HepG2 (cell line): Measurements from ENCODE around the gene CD72. TPM values are rescaled to one million over a fixed set of nuclear protein-coding genes. Genes with fewer than 3 reads are reported as not detected.

Experiments used
- IKZF1 ChIP-seq: fragments of 450-650 bp; IDR thresholded peaks from 2 replicates; pipeline ENCODE4 v1.7.1; 2016
- NCOA1 ChIP-seq: sonication (generic); formaldehyde crosslinking; IDR thresholded peaks from 2 replicates; pipeline ENCODE4 v1.9.0; 2021; ENCODE audit warnings: missing genetic modification reagents
- SMYD3 ChIP-seq: sonication (generic); formaldehyde crosslinking; IDR thresholded peaks from 2 replicates; pipeline ENCODE4 v1.8.1; 2023; ENCODE audit warnings: mild to moderate bottlenecking, missing genetic modification reagents
- XRCC5 ChIP-seq: fragments of 200-400 bp; formaldehyde crosslinking; optimal IDR thresholded peaks from 2 replicates; pipeline ENCODE3; 2017; ENCODE audit warnings: mild to moderate bottlenecking, low read length
- ZNF263 ChIP-seq: sonication (generic); formaldehyde crosslinking; IDR thresholded peaks from 2 replicates; pipeline ENCODE4 v1.4.0; 2020; ENCODE audit warnings: missing genetic modification reagents
- ZNF274 ChIP-seq: sonication (generic); formaldehyde crosslinking; IDR thresholded peaks from 2 replicates; pipeline ENCODE4 v1.5.1; 2020; ENCODE audit warnings: mild to moderate bottlenecking, missing genetic modification reagents
- ZNF577 ChIP-seq: sonication (generic); formaldehyde crosslinking; IDR thresholded peaks from 2 replicates; pipeline ENCODE4 v1.4.0; 2020; ENCODE audit warnings: mild to moderate bottlenecking, low read depth, missing genetic modification reagents, borderline replicate concordance
- polyA plus RNA-seq, 8 experiments: library from polyadenylated mRNA; depleted of rRNA in 3 of 8; stranded (reverse) in 7 of 8; unstranded in 1 of 8; fragments of >200 nt; fragmentation: Illumina TruSeq in 4 of 8; extraction: Trizol in 4 of 8; gene quantifications; 2 replicates each; pipeline versions ENCODE4 v1.2.1 to v1.2.3, GENCODE V29; 2011 to 2016; ENCODE audit warnings: low read depth in 4 of 8, missing spikeins in 1 of 8, mixed read lengths in 1 of 8; ENCODE audit not compliant: insufficient read depth in 1 of 8
- total RNA-seq, 5 experiments: library from RNA; depleted of rRNA; stranded (reverse); fragments of >200 nt; fragmentation: Illumina TruSeq; extraction: Trizol; gene quantifications; 2 replicates each; pipeline ENCODE4 v1.2.3, GENCODE V29; 2016; ENCODE audit warnings: low read depth in 1 of 5
- TF ChIP-seq, protein P1 (sequence below): sonication (generic); formaldehyde crosslinking; IDR thresholded peaks from 2 replicates; pipeline ENCODE4 v1.4.0; 2020; ENCODE audit warnings: missing genetic modification reagents, borderline replicate concordance
- TF ChIP-seq, protein P2 (sequence below): sonication (generic); formaldehyde crosslinking; IDR thresholded peaks from 2 replicates; pipeline ENCODE4 v1.4.0; 2020; ENCODE audit warnings: mild to moderate bottlenecking, missing genetic modification reagents
- TF ChIP-seq, protein P3 (sequence below): sonication (generic); formaldehyde crosslinking; IDR thresholded peaks from 2 replicates; pipeline ENCODE4 v1.5.1; 2020; ENCODE audit warnings: missing genetic modification reagents, mild to moderate bottlenecking, borderline replicate concordance
- TF ChIP-seq, protein P4 (sequence below): sonication (generic); formaldehyde crosslinking; IDR thresholded peaks from 2 replicates; pipeline ENCODE4 v1.8.0; 2022; ENCODE audit warnings: low read depth, missing genetic modification reagents
- TF ChIP-seq, protein P5 (sequence below): sonication (generic); formaldehyde crosslinking; IDR thresholded peaks from 2 replicates; pipeline ENCODE4 v1.4.0; 2020; ENCODE audit warnings: mild to moderate bottlenecking, missing genetic modification reagents

CD72 gene
- total and polyA plus RNA-seq, 2 of the 13 experiments (the other 11 are each of a cell fraction or from before 2014, with no cell fraction given): 0.18 to 1.1 TPM

DNA sequence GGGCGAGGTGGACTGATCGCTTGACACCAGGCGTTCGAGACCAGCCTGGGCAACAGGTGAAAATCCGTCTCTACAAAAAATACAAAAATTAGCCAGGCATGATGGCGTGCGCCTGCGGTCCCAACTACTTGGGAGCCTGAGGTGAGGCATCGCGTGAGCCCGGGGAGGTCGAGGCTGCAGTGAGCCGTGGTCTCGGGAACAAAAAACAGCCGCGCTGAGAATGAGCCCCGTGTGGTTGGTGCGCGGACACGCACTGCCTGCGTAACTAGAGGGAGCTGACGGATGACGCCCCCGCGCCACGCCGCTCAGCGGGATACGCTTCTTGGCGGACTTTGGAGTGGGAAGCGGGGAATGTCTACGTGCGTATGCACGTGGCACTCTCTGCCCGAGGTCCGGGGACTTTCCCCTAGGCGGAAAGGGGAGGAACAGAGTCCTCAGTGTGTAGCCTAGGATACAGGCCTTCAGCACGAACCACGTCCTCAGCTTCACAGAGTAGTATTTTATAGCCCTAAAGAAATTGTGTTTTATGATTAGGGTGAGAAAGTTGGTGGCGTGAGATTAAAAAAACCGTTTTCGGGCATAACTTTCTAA is 39.4 kb upstream of the CD72 start, which contains the start of gene RMRP (continued):
- TF ChIP-seq, protein P1, sequence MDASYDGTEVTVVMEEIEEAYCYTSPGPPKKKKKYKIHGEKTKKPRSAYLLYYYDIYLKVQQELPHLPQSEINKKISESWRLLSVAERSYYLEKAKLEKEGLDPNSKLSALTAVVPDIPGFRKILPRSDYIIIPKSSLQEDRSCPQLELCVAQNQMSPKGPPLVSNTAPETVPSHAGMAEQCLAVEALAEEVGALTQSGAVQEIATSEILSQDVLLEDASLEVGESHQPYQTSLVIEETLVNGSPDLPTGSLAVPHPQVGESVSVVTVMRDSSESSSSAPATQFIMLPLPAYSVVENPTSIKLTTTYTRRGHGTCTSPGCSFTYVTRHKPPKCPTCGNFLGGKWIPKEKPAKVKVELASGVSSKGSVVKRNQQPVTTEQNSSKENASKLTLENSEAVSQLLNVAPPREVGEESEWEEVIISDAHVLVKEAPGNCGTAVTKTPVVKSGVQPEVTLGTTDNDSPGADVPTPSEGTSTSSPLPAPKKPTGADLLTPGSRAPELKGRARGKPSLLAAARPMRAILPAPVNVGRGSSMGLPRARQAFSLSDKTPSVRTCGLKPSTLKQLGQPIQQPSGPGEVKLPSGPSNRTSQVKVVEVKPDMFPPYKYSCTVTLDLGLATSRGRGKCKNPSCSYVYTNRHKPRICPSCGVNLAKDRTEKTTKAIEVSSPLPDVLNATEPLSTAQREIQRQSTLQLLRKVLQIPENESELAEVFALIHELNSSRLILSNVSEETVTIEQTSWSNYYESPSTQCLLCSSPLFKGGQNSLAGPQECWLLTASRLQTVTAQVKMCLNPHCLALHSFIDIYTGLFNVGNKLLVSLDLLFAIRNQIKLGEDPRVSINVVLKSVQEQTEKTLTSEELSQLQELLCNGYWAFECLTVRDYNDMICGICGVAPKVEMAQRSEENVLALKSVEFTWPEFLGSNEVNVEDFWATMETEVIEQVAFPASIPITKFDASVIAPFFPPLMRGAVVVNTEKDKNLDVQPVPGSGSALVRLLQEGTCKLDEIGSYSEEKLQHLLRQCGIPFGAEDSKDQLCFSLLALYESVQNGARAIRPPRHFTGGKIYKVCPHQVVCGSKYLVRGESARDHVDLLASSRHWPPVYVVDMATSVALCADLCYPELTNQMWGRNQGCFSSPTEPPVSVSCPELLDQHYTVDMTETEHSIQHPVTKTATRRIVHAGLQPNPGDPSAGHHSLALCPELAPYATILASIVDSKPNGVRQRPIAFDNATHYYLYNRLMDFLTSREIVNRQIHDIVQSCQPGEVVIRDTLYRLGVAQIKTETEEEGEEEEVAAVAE (CRISPR knock-in tag): peak; percentile 22; the same call in 1 of the 2 replicates
- TF ChIP-seq, protein P2, sequence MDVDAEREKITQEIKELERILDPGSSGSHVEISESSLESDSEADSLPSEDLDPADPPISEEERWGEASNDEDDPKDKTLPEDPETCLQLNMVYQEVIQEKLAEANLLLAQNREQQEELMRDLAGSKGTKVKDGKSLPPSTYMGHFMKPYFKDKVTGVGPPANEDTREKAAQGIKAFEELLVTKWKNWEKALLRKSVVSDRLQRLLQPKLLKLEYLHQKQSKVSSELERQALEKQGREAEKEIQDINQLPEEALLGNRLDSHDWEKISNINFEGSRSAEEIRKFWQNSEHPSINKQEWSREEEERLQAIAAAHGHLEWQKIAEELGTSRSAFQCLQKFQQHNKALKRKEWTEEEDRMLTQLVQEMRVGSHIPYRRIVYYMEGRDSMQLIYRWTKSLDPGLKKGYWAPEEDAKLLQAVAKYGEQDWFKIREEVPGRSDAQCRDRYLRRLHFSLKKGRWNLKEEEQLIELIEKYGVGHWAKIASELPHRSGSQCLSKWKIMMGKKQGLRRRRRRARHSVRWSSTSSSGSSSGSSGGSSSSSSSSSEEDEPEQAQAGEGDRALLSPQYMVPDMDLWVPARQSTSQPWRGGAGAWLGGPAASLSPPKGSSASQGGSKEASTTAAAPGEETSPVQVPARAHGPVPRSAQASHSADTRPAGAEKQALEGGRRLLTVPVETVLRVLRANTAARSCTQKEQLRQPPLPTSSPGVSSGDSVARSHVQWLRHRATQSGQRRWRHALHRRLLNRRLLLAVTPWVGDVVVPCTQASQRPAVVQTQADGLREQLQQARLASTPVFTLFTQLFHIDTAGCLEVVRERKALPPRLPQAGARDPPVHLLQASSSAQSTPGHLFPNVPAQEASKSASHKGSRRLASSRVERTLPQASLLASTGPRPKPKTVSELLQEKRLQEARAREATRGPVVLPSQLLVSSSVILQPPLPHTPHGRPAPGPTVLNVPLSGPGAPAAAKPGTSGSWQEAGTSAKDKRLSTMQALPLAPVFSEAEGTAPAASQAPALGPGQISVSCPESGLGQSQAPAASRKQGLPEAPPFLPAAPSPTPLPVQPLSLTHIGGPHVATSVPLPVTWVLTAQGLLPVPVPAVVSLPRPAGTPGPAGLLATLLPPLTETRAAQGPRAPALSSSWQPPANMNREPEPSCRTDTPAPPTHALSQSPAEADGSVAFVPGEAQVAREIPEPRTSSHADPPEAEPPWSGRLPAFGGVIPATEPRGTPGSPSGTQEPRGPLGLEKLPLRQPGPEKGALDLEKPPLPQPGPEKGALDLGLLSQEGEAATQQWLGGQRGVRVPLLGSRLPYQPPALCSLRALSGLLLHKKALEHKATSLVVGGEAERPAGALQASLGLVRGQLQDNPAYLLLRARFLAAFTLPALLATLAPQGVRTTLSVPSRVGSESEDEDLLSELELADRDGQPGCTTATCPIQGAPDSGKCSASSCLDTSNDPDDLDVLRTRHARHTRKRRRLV (CRISPR knock-in tag): peak; percentile 100
- TF ChIP-seq ZNF577 (CRISPR knock-in tag): no peak
- TF ChIP-seq ZNF274 (CRISPR knock-in tag): peak; percentile 86; the same call in 1 of the 2 replicates
- TF ChIP-seq, protein P3, sequence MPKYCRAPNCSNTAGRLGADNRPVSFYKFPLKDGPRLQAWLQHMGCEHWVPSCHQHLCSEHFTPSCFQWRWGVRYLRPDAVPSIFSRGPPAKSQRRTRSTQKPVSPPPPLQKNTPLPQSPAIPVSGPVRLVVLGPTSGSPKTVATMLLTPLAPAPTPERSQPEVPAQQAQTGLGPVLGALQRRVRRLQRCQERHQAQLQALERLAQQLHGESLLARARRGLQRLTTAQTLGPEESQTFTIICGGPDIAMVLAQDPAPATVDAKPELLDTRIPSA (CRISPR knock-in tag): peak; percentile 91; the same call in 1 of the 2 replicates
- 0 out of 2 replicates have a peak, but pooled peaks have one; percentile 74 for TF ChIP-seq NCOA1 (CRISPR knock-in tag)
- peak; percentile 85 for TF ChIP-seq ZNF263 (CRISPR knock-in tag)
- TF ChIP-seq XRCC5: peak; percentile 59
- TF ChIP-seq IKZF1: no peak
- TF ChIP-seq SMYD3 (CRISPR knock-in tag): peak; percentile 96
- TF ChIP-seq, protein P4, sequence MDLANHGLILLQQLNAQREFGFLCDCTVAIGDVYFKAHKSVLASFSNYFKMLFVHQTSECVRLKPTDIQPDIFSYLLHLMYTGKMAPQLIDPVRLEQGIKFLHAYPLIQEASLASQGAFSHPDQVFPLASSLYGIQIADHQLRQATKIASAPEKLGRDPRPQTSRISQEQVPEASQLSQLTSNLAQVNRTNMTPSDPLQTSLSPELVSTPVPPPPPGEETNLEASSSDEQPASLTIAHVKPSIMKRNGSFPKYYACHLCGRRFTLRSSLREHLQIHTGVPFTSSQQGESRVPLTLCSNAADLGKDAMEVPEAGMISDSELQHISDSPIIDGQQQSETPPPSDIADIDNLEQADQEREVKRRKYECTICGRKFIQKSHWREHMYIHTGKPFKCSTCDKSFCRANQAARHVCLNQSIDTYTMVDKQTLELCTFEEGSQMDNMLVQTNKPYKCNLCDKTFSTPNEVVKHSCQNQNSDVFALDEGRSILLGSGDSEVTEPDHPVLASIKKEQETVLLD: peak; percentile 90
- TF ChIP-seq, protein P5, sequence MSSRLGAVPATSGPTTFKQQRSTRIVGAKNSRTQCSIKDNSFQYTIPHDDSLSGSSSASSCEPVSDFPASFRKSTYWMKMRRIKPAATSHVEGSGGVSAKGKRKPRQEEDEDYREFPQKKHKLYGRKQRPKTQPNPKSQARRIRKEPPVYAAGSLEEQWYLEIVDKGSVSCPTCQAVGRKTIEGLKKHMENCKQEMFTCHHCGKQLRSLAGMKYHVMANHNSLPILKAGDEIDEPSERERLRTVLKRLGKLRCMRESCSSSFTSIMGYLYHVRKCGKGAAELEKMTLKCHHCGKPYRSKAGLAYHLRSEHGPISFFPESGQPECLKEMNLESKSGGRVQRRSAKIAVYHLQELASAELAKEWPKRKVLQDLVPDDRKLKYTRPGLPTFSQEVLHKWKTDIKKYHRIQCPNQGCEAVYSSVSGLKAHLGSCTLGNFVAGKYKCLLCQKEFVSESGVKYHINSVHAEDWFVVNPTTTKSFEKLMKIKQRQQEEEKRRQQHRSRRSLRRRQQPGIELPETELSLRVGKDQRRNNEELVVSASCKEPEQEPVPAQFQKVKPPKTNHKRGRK (CRISPR knock-in tag): peak; percentile 66; the same call in 1 of the 2 replicates
